Measurements from ENCODE around the gene CPA2. TPM values are rescaled to one million over a fixed set of nuclear protein-coding genes. Genes with fewer than 3 reads are reported as not detected.

Gene CPA2
- total RNA-seq, 4 donors from 2014 or later, result 1.2 TPM; not detected in 3

GRCh38 chr7:130279906-130280305 lies 13.2 kb downstream of the CPA2 start:
- Histone ChIP-seq H3K36me3 (no peaks in the 10 kb centered on the region), H3K27me3 (no peaks in the 10 kb centered on the region), H3K4me3 (no peak overlapping the region), H3K27ac (no peak overlapping the region), H3K9me3 (no peaks in the 10 kb centered on the region), H3K4me1 (no peaks in the 10 kb centered on the region)
- intact Hi-C loops (cut with DNase I; ENCODE audit: low total_unique reads), result loop anchor here (10.0 kb wide), 1 partner anchor 205 kb away; no protein-coding TSS in a partner anchor
- DNase-seq, result no peak
- TF ChIP-seq POLR2A (IDR thresholded peaks at IDR 0.05) (no peak), CTCF (IDR thresholded peaks at IDR 0.05) (no peak)

GRCh38 chr7:130281260-130281659 lies 14.6 kb downstream of the CPA2 start:
- no peak for DNase-seq
- intact Hi-C loops (cut with DNase I; ENCODE audit: low total_unique reads), result no loop called here
- Histone ChIP-seq H3K27ac (no peak overlapping the region), H3K36me3 (no peaks in the 10 kb centered on the region), H3K4me1 (no peaks in the 10 kb centered on the region), H3K4me3 (no peak overlapping the region), H3K9me3 (no peaks in the 10 kb centered on the region), H3K27me3 (no peaks in the 10 kb centered on the region)
- TF ChIP-seq POLR2A (IDR thresholded peaks at IDR 0.05), result no peak
- no peak for TF ChIP-seq CTCF (IDR thresholded peaks at IDR 0.05)

GRCh38 chr7:130286881-130287280 lies 20.2 kb downstream of the CPA2 start:
- Histone ChIP-seq H3K27ac (no peak overlapping the region), H3K4me3 (no peak overlapping the region), H3K27me3 (no peaks in the 10 kb centered on the region), H3K36me3 (no peaks in the 10 kb centered on the region), H3K4me1 (no peaks in the 10 kb centered on the region), H3K9me3 (no peaks in the 10 kb centered on the region)
- TF ChIP-seq POLR2A (IDR thresholded peaks at IDR 0.05) (no peak), CTCF (IDR thresholded peaks at IDR 0.05) (no peak)
- no peak for DNase-seq
- intact Hi-C loops (cut with DNase I; ENCODE audit: low total_unique reads), result no loop called here

GRCh38 chr7:130288168-130288567 lies 21.5 kb downstream of the CPA2 start:
- H3K27me3 ChIP-seq, result no peaks in the 10 kb centered on the region
- no peak overlapping the region for H3K27ac ChIP-seq
- H3K36me3 ChIP-seq, result no peaks in the 10 kb centered on the region
- DNase-seq, result no peak
- no peaks in the 10 kb centered on the region for H3K4me1 ChIP-seq
- TF ChIP-seq CTCF (IDR thresholded peaks at IDR 0.05), result no peak
- no peak for TF ChIP-seq POLR2A (IDR thresholded peaks at IDR 0.05)
- H3K4me3 ChIP-seq, result no peak overlapping the region
- intact Hi-C loops (cut with DNase I; ENCODE audit: low total_unique reads), result no loop called here
- no peaks in the 10 kb centered on the region for H3K9me3 ChIP-seq

- Histone ChIP-seq H3K4me1 (no peaks in the 10 kb centered on the region), H3K27me3 (no peaks in the 10 kb centered on the region), H3K9me3 (no peaks in the 10 kb centered on the region), H3K4me3 (no peak overlapping the region), H3K27ac (no peak overlapping the region), H3K36me3 (no peaks in the 10 kb centered on the region)
- intact Hi-C loops (cut with DNase I; ENCODE audit: low total_unique reads), result no loop called here
- TF ChIP-seq CTCF (IDR thresholded peaks at IDR 0.05) (no peak), POLR2A (IDR thresholded peaks at IDR 0.05) (no peak)
- DNase-seq, result no peak
These were observed 22.2 kb downstream of the CPA2 start for GRCh38 chr7:130288829-130289228.
